Thyroid gland (tissue), 4 donors: ENCODE data around the gene GRAMD1B.

Experiments used
- CTCF ChIP-seq, 6 experiments: fragments of 200-600 bp in 3 of 6; fragments of 450-650 bp in 3 of 6; sonication (generic) in 3 of 6; IDR thresholded peaks; one replicate each; pipeline ENCODE4 v1.5.1; 2016 to 2019; ENCODE audit warnings: antibody characterized with exemption in 6 of 6, mild to moderate bottlenecking in 2 of 6, inconsistent platforms in 1 of 6, moderate library complexity in 1 of 6
- POLR2A ChIP-seq, 2 donors: fragments of 450-650 bp; IDR thresholded peaks; one replicate each; pipeline ENCODE4 v1.6.1; 2017; ENCODE audit warnings: antibody characterized with exemption in 2 of 2, mild to moderate bottlenecking in 2 of 2, moderate library complexity in 1 of 2

GRCh38 chr11:123516238-123516637, 86.2 kb downstream of the GRAMD1B start:
- TF ChIP-seq CTCF (IDR thresholded peaks at IDR 0.05), result no peak
- no peak for TF ChIP-seq POLR2A (IDR thresholded peaks at IDR 0.05)
